K562 (cell line): ENCODE results near the gene DDR1. TPM values are rescaled to one million over a fixed set of nuclear protein-coding genes. Genes with fewer than 3 reads are reported as not detected.

ENCODE experiments used
- ATF7 ChIP-seq: fragments of 450-650 bp; IDR thresholded peaks from 2 replicates; pipeline ENCODE4 v1.7.1; 2014; ENCODE audit warnings: mild to moderate bottlenecking, moderate library complexity
- CBFB ChIP-seq: sonication (generic); formaldehyde crosslinking; IDR thresholded peaks from 2 replicates; pipeline ENCODE4 v1.4.0; 2020; ENCODE audit warnings: mild to moderate bottlenecking, missing genetic modification reagents
- CCAR2 ChIP-seq: fragments of 200-400 bp; formaldehyde crosslinking; IDR thresholded peaks from 2 replicates; pipeline ENCODE4 v1.6.1; 2017; ENCODE audit warnings: mild to moderate bottlenecking, low read depth, low read length
- DPF2 ChIP-seq: fragments of 450-650 bp; IDR thresholded peaks from 2 replicates; pipeline ENCODE4 v1.6.1; 2016
- GATAD2B ChIP-seq: fragments of 450-650 bp; IDR thresholded peaks from 2 replicates; pipeline ENCODE4 v1.6.1; 2017; ENCODE audit warnings: mild to moderate bottlenecking, borderline replicate concordance
- HDAC2 ChIP-seq: fragments of 450-650 bp; IDR thresholded peaks from 2 replicates; pipeline ENCODE4 v1.6.1; 2016; ENCODE audit warnings: mild to moderate bottlenecking
- HIVEP1 ChIP-seq: fragments of 250-450 bp; sonication (Bioruptor Pico); IDR thresholded peaks from 2 replicates; pipeline ENCODE4 v1.4.0; 2020; ENCODE audit warnings: mild to moderate bottlenecking
- MAZ ChIP-seq, 2 experiments: fragments of 450-650 bp in 1 of 2; sonication (generic) in 1 of 2; formaldehyde crosslinking; IDR thresholded peaks in 1 of 2; conservative IDR thresholded peaks in 1 of 2; 2 replicates each; pipeline versions ENCODE4 v1.4.0 to v1.5.0; 2020; ENCODE audit warnings: mild to moderate bottlenecking in 1 of 2, missing genetic modification reagents in 1 of 2
- NCOA6 ChIP-seq: fragments of 450-650 bp; IDR thresholded peaks from 2 replicates; pipeline ENCODE4 v1.6.1; 2017; ENCODE audit warnings: mild to moderate bottlenecking
- POLR2AphosphoS5 ChIP-seq: IDR thresholded peaks from 2 replicates; pipeline ENCODE4 v1.6.1; 2011; ENCODE audit warnings: mild to moderate bottlenecking, low read depth, low read length, moderate library complexity; ENCODE audit not compliant: control insufficient read depth, insufficient read depth
- RBBP5 ChIP-seq: fragments of 200-600 bp; sonication (generic); IDR thresholded peaks from 2 replicates; pipeline ENCODE4 v1.6.1; 2012; ENCODE audit warnings: borderline replicate concordance, mild to moderate bottlenecking, low read length, control low read depth, inconsistent platforms; ENCODE audit not compliant: insufficient read depth, poor library complexity, severe bottlenecking
- RBM34 ChIP-seq: fragments of 200-400 bp; formaldehyde crosslinking; IDR thresholded peaks from 2 replicates; pipeline ENCODE4 v1.6.1; 2018; ENCODE audit warnings: low read length, borderline replicate concordance; ENCODE audit not compliant: insufficient read depth
- RREB1 ChIP-seq: fragments of 250-450 bp; sonication (Bioruptor Pico); IDR thresholded peaks from 2 replicates; pipeline ENCODE4 v1.4.0; 2020
- SOX6 ChIP-seq: fragments of 450-650 bp; IDR thresholded peaks from 2 replicates; pipeline ENCODE4 v1.6.1; 2014; ENCODE audit warnings: mild to moderate bottlenecking
- TCFL5 ChIP-seq: fragments of 250-450 bp; sonication (Bioruptor Pico); conservative IDR thresholded peaks from 2 replicates; pipeline ENCODE4 v1.6.1; 2021; ENCODE audit warnings: mild to moderate bottlenecking, moderate library complexity, matching md5 sums
- TEAD2 ChIP-seq: fragments of 450-650 bp; IDR thresholded peaks from 2 replicates; pipeline ENCODE4 v1.6.1; 2016; ENCODE audit warnings: missing genetic modification characterization, control low read depth, missing compliant biosample characterization
- YY1 ChIP-seq, 3 experiments: IDR thresholded peaks; 2 replicates each; pipeline ENCODE4 v1.6.1; 2011; ENCODE audit warnings: low read length in 2 of 3, mild to moderate bottlenecking in 2 of 3, moderate library complexity in 2 of 3, borderline replicate concordance in 1 of 3, control low read depth in 1 of 3, low read depth in 1 of 3; ENCODE audit not compliant: insufficient read depth in 3 of 3, insufficient replicate concordance in 2 of 3, control insufficient read depth in 1 of 3, insufficient read length in 1 of 3; ENCODE audit errors: extremely low read depth in 1 of 3
- ZNF124 ChIP-seq: sonication (generic); formaldehyde crosslinking; IDR thresholded peaks from 2 replicates; pipeline ENCODE4 v1.8.1; 2022; ENCODE audit warnings: missing genetic modification reagents
- ZNF133 ChIP-seq: fragments of 250-450 bp; sonication (Bioruptor Pico); IDR thresholded peaks from 2 replicates; pipeline ENCODE4 v1.4.0; 2020; ENCODE audit warnings: mild to moderate bottlenecking
- ZNF217 ChIP-seq: sonication (generic); formaldehyde crosslinking; IDR thresholded peaks from 2 replicates; pipeline ENCODE4 v1.8.0; 2022; ENCODE audit warnings: mild to moderate bottlenecking, missing genetic modification reagents
- ZNF347 ChIP-seq: fragments of 450-650 bp; formaldehyde crosslinking; IDR thresholded peaks from 2 replicates; pipeline ENCODE4 v1.4.0; 2020; ENCODE audit warnings: low read depth, mild to moderate bottlenecking, moderate library complexity
- ZNF384 ChIP-seq: IDR thresholded peaks from 2 replicates; pipeline ENCODE4 v1.6.1; 2012; ENCODE audit warnings: low read depth, low read length, improper control_type of control experiment
- ZNF780A ChIP-seq: fragments of 250-450 bp; sonication (Bioruptor Pico); IDR thresholded peaks from 2 replicates; pipeline ENCODE4 v1.5.0; 2021; ENCODE audit warnings: mild to moderate bottlenecking
- ZZZ3 ChIP-seq: fragments of 450-650 bp; IDR thresholded peaks from 2 replicates; pipeline ENCODE4 v1.6.1; 2016; ENCODE audit warnings: antibody characterized with exemption, mild to moderate bottlenecking, moderate library complexity
- polyA plus RNA-seq, 8 experiments: library from polyadenylated mRNA; depleted of rRNA in 4 of 8; stranded (reverse) in 5 of 8; unstranded in 3 of 8; fragments of >200 nt; fragmentation: Nextera tagmentation in 2 of 8; fragmentation: Illumina TruSeq in 1 of 8; extraction: Ambion mirVana in 2 of 8; extraction: Trizol in 1 of 8; gene quantifications; 2 replicates each; pipeline versions ENCODE4 v1.2.1 to v1.2.3, GENCODE V29; 2011 to 2014; ENCODE audit warnings: inconsistent platforms in 1 of 8, missing spikeins in 1 of 8
- total RNA-seq, 7 experiments: library from RNA; depleted of rRNA in 6 of 7; stranded (reverse); fragments of >200 nt in 6 of 7; fragmentation: Illumina TruSeq in 2 of 7; extraction: Trizol in 2 of 7; gene quantifications; 2 replicates each; pipeline versions ENCODE4 v1.2.1 to v1.2.3, GENCODE V29; 2011 to 2021; ENCODE audit warnings: low replicate concordance in 1 of 7

Gene DDR1
- total and polyA plus RNA-seq, 9 of the 15 experiments (the other 6 are each of a cell fraction or from before 2014, with no cell fraction given), result 1.4 to 44.6 (median 12.2) TPM

- TF ChIP-seq ATF7, result peak; percentile 37; the same call in 1 of the 2 replicates
- TF ChIP-seq ZNF217 (CRISPR knock-in tag), result no peak
- no peak for TF ChIP-seq ZNF347
- TF ChIP-seq CBFB (CRISPR knock-in tag), result no peak
- TF ChIP-seq GATAD2B, result 0 out of 2 replicates have a peak, but pooled peaks have one; percentile 67
- no peak for TF ChIP-seq YY1 (IDR thresholded peaks at IDR 0.05; ENCODE audit: borderline replicate concordance in 1 of 3, control insufficient read depth in 1 of 3, extremely low read depth in 1 of 3, insufficient read depth in 3 of 3, insufficient read length in 1 of 3, insufficient replicate concordance in 2 of 3, low read depth in 1 of 3, low read length in 2 of 3)
- TF ChIP-seq RBBP5, result no peak
- TF ChIP-seq NCOA6, result no peak
- TF ChIP-seq SOX6, result peak; percentile 77; the same call in 1 of the 2 replicates
- TF ChIP-seq CCAR2, result no peak
- no peak for TF ChIP-seq TCFL5 (CRISPR knock-in tag)
- peak; percentile 87 for TF ChIP-seq DPF2
- no peak for TF ChIP-seq RBM34
- no peak for TF ChIP-seq ZZZ3
- peak; percentile 78 for TF ChIP-seq HDAC2
- TF ChIP-seq ZNF384, result no peak
- no peak for TF ChIP-seq TEAD2 (tag)
- no peak for TF ChIP-seq ZNF124 (CRISPR knock-in tag)
- TF ChIP-seq ZNF133 (CRISPR knock-in tag), result no peak
- 0 out of 2 replicates have a peak, but pooled peaks have one; percentile 36 for TF ChIP-seq RREB1 (CRISPR knock-in tag)
- TF ChIP-seq ZNF780A (CRISPR knock-in tag), result no peak
- TF ChIP-seq HIVEP1 (CRISPR knock-in tag), result no peak
- no peak for TF ChIP-seq MAZ (CRISPR knock-in tag; conservative IDR thresholded peaks at IDR 0.05 in 1 of 2, IDR thresholded peaks at IDR 0.05 in 1 of 2)
- TF ChIP-seq POLR2AphosphoS5, result peak; percentile 68; the same call in 1 of the 2 replicates
Measured at GRCh38 chr6:30879684-30880427, 4.5 kb upstream of the DDR1 start (continued).
